Mucosa of descending colon (tissue), 3 donors: Measurements from ENCODE around the gene MAFG. TPM values are rescaled to one million over a fixed set of nuclear protein-coding genes. Genes with fewer than 3 reads are reported as not detected.

Experiments
- ATAC-seq: fragments of 200-7000 bp; cut with Tn5 transposase; one replicate; pipeline ENCODE4 v1.9.1; 2020; ENCODE audit warnings: mild to moderate bottlenecking, moderate library complexity
- DNase-seq, 3 donors: peaks; one replicate each; pipeline ENCODE4 v3.0.0-alpha.2; 2020
- H3K36me3 ChIP-seq: fragments of 200-600 bp; one replicate; pipeline ENCODE4 v1.8.0; 2021; ENCODE audit warnings: low read depth, mild to moderate bottlenecking
- H3K4me1 ChIP-seq: fragments of 200-600 bp; one replicate; pipeline ENCODE4 v1.8.0; 2021; ENCODE audit warnings: low read depth, mild to moderate bottlenecking
- H3K4me3 ChIP-seq: fragments of 200-600 bp; one replicate; pipeline ENCODE4 v1.8.0; 2021; ENCODE audit warnings: mild to moderate bottlenecking
- H3K9me3 ChIP-seq: fragments of 200-600 bp; one replicate; pipeline ENCODE4 v1.8.0; 2021; ENCODE audit warnings: mild to moderate bottlenecking
- CTCF ChIP-seq: fragments of 200-600 bp; IDR thresholded peaks from one replicate; pipeline ENCODE4 v1.8.0; 2022; ENCODE audit warnings: antibody characterized with exemption, mild to moderate bottlenecking
- intact Hi-C, 2 donors: fragments of 100-400 bp; cut with DNase I in 1 of 2; cut with micrococcal nuclease in 1 of 2; formaldehyde crosslinking; loops; one replicate each; pipeline versions ENCODE4 v1.11.0 to v1.11.1; 2022; cut with DNase I, micrococcal nuclease
- total RNA-seq, 3 donors: library from RNA; stranded (reverse); fragmentation: NEBNext Ultra II Directional in 2 of 3; extraction: Animal tissue kit (Norgen Biotek cat#: 25700) in 2 of 3; gene quantifications; one replicate each; pipeline versions ENCODE4 v1.2.1 to v1.2.4, GENCODE V29; 2021 to 2023
- donor health status: DM: no; HTN: no; CAD: no; lungs with moderate emphysema.
- donor health status: DM: no; HTN: no; CAD: no.
- donor health status: DM: no; HTN: yes; CAD: no.

MAFG gene
- total RNA-seq, 3 donors from 2014 or later = 17.4 to 34.0 (median 21.1) TPM

- DNase-seq = no peak
- H3K9me3 ChIP-seq = no peaks in the 10 kb centered on the region
- intact Hi-C loops = no loop called here
- no peak overlapping the region for H3K4me3 ChIP-seq
- no peak for ATAC-seq
- H3K4me1 ChIP-seq = peaks cover 8% of the 10 kb centered on the region
- TF ChIP-seq CTCF = no peak
- H3K36me3 ChIP-seq = no peaks in the 10 kb centered on the region
Measured at GRCh38 chr17:81935709-81936084, 8.2 kb upstream of the MAFG start.

GRCh38 chr17:81934850-81935708, 7.5 kb upstream of the MAFG start:
- ATAC-seq = no peak
- intact Hi-C loops = no loop called here
- no peak overlapping the region for H3K4me3 ChIP-seq
- H3K4me1 ChIP-seq = peaks cover 11% of the 10 kb centered on the region
- DNase-seq = peak in 1 of 3 donors; percentile 56
- TF ChIP-seq CTCF = no peak
- no peaks in the 10 kb centered on the region for H3K36me3 ChIP-seq
- H3K9me3 ChIP-seq = no peaks in the 10 kb centered on the region

- Histone ChIP-seq H3K4me3 (no peak overlapping the region), H3K9me3 (no peaks in the 10 kb centered on the region), H3K36me3 (no peaks in the 10 kb centered on the region), H3K4me1 (peaks cover 13% of the 10 kb centered on the region)
- intact Hi-C loops = no loop called here
- no peak for TF ChIP-seq CTCF
- ATAC-seq = no peak
- DNase-seq = no peak
Measured at GRCh38 chr17:81934098-81934757, 6.7 kb upstream of the MAFG start.

GRCh38 chr17:81933178-81933699, 5.7 kb upstream of the MAFG start:
- Histone ChIP-seq H3K4me1 (peaks cover 18% of the 10 kb centered on the region), H3K9me3 (no peaks in the 10 kb centered on the region), H3K4me3 (no peak overlapping the region), H3K36me3 (no peaks in the 10 kb centered on the region)
- TF ChIP-seq CTCF = no peak
- intact Hi-C loops = no loop called here
- ATAC-seq (no peak), DNase-seq (no peak)

GRCh38 chr17:81932333-81932983, 4.9 kb upstream of the MAFG start:
- ATAC-seq = no peak
- no peaks in the 10 kb centered on the region for H3K36me3 ChIP-seq
- H3K9me3 ChIP-seq = no peaks in the 10 kb centered on the region
- H3K4me1 ChIP-seq = peaks cover 19% of the 10 kb centered on the region
- no peak overlapping the region for H3K4me3 ChIP-seq
- TF ChIP-seq CTCF = no peak
- DNase-seq = no peak
- intact Hi-C loops = no loop called here
